Endometrial microvascular endothelial cells (primary cell): ENCODE results near the gene PWWP2B. TPM values are rescaled to one million over a fixed set of nuclear protein-coding genes. Genes with fewer than 3 reads are reported as not detected.
"Not testable (repeated sequence)": the region's sequence is repeated elsewhere in the genome, so short reads cannot be mapped to it uniquely, and the experiment has no call there.

Source experiments
- in situ Hi-C: cut with HindIII; loops from 2 replicates; pipeline ENCODE4 v1.10.0; 2017; ENCODE audit warnings: low sequenced_read_pairs, low pct_unique_long_range_greater_than_20kb; ENCODE audit errors: inconsistent ontology term
- total RNA-seq: library from RNA; depleted of rRNA; stranded (reverse); fragments of >200 nt; gene quantifications from one replicate; pipeline ENCODE4 v1.2.3, GENCODE V29; 2015; ENCODE audit errors: inconsistent ontology term

PWWP2B gene
- total RNA-seq = 4.9 TPM

DNA sequence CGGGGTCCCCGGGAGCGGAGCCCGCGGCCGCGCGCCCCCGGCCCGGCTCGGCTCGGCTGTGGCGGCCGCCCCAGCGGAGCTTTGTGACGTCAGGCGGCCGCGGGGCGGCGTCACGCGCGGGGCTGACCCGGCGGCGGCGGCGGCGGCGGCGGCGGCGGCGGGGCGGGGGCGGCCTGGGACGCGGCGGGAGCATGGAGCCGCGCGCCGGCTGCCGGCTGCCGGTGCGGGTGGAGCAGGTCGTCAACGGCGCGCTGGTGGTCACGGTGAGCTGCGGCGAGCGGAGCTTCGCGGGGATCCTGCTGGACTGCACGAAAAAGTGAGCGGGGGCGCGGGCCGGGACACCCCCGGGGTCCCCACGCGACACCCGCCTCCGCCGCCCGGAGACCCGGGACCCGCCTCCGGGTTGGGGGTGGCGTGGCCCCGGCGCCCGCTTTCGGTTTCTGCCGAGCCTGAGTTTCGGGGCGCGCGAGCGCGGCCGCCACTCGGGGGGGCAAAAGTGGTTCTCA lies at the start of gene PWWP2B:
Gene PWWP2B, plus strand, starts transcription at position 165 of the 506 bp plus-strand sequence. Its CDS starts 27 bp downstream, at position 192.
- in situ Hi-C loops = no loop called here

DNA sequence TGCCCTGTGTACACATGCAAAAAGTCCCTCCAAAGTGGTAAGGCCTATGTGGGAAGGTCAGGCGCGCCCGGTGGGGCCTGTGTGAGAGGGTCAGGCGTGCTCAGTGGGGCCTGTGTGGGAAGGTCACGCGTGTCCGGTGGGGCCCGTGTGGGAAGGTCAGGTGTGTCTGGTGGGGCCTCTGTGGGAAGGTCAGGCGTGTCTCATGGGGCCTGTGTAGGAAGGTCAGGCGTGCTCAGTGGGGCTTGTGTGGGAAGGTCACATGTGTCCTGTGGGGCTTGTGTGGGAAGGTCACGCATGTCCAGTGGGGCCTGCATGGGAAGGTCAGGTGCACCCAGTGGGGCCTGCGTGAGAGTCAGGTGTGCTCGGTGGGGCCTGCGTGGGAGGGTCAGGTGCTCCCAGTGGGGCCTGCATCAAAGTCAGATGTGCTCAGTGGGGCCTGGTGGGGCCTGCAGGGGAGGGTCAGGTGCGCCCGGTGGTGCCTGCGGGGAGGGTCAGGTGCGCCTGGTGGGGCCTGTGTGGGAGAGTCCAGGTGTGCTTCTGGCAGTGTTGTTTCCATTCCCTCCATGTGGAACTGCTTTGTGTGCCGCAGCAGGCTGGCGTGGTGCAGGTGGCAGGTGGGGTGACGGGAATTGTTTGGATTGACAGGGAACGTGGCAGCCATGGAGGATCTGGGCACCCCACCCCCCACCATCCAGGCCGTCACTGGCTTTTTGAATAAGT lies 49.6 kb upstream of the PWWP2B start:
- in situ Hi-C loops = loop anchor here (10.0 kb wide), 1 partner anchor 113 kb away; no protein-coding TSS in a partner anchor

DNA sequence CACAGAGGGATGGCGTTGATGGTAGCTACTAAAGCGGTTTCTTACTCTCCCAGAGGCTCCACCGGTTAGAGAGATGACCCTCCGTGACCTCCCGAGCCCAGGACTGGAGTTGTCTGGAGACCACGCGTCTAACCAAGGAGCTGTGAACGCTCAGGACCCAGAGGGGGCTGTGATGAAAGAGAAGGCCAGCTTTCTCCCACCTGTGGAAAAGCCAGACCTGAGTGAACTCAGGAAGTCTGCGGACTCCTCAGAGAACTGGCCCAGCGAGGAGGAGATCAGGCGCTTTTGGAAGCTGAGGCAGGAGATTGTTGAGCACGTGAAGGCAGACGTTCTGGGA lies 49.1 kb upstream of the PWWP2B start:
- in situ Hi-C loops = loop anchor here (10.0 kb wide), 1 partner anchor 113 kb away; no protein-coding TSS in a partner anchor

DNA sequence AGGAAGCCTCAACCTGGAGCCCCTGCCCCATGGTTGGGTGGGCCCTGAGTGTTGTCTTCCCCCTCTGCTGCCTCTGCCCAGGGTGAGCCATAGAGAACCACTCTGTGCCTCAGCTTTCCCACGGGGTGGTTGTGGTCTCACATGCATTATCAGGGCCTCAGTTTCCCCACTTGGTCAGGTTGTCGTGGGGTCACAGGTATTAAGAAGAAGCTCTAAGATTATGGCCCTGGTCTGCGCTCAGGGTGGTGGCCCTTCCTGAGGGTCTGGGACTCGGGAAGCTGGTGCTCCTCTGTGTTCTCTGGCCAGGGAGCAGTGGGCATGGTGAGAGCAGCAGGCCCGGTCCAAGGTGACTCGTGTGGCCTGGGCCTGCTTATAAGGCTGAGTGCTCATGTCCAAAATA lies 47.2 kb upstream of the PWWP2B start:
- in situ Hi-C loops = loop anchor here (10.0 kb wide), 1 partner anchor 115 kb away; no protein-coding TSS in a partner anchor

DNA sequence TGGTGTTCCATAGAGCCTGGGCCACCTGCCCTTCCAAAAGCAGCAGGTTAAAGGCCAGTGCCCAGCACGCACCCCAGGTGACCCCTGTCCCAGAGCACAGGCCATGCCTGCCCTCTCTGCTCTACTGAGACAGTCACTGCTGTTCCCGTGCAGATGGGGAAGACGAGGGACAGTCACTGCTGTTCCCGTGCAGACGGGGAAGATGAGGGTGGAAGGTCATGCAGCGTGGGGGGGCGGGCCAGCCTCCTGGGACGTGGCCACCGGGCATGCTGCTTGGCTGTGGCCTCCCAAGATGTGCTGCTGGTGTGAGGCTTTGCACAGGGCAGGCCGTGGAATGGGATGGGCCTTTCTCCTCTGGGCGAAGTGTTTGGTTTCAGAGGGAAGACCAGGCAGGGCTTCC lies 46.6 kb upstream of the PWWP2B start:
- in situ Hi-C loops = no loop called here

DNA sequence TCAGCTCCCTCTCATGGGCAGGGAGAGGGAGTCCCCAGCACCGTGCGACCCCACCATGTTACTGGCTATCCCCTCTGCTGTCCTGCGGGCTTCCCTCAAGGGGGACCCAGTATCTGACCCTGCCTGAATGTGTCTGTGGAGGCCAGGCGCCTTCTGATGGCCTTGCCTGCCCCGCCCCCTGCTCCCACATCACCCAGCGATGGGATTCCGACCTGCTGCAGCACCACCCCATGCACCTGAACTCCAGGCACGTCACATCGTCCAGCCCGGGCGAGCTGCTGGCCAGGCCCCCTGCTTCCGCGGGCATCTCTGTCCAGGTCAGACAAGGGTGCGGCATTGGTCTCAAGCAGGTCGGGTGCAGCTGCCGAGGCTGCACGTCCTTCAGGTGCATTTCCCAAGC lies 46.1 kb upstream of the PWWP2B start:
- in situ Hi-C loops = no loop called here

DNA sequence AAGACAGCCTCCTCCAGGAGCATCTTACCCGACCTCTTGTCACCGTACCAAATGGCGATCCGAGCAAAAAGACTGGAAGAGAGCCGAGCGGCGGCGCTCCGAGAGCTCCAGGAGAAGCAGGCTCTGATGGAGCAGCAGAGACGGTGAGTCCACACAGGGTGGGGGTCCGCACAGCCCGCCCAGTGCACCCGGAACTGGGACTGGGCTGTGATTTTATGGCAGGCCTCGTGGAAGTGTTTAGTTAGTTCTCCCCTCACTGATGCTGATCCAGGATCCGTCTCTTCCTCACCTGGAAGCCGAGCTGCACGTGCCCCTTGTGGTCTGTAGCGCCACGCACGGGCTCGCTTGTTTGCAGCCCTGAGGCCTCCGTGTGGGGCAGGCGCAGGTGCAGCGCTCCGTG lies 45.4 kb upstream of the PWWP2B start:
- in situ Hi-C loops = no loop called here

DNA sequence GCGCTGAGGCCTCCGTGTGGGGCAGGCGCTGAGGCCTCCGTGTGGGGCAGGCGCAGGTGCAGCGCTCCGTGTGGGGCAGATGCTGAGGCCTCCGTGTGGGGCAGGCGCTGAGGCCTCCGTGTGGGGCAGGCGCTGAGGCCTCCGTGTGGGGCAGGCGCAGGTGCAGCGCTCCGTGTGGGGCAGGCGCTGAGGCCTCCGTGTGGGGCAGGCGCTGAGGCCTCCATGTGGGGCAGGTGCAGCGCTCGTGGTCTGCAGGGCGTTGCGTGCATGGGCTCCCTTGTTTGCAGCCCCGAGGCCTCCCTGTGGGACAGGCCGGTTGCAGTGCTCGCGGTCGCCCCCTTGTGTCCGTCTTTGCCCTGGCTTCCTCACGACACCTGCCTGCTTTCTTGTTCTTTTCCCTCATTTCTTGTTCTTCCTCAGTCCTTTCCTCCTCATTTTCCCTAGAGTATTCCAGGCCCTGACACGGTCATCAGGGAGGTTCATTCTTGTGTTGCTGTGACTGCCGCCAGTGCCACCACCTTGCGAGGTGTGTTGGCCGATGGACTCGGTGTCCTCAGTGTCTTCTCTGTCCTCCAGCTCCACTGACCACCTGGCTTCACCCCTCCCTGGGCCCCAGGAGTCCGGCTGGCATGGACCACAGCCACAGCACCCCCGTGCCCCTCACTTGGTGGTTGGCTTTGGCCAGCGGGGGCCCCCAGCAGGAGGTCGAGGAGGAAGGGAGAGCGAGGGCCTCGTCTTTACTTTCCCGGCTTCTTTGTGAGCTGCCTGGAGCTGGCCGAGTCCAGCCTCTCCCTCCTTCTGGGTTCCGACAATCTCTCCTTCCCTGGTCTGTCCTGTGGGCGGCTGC lies 44.3 kb upstream of the PWWP2B start:
- in situ Hi-C loops = not testable (repeated sequence)

DNA sequence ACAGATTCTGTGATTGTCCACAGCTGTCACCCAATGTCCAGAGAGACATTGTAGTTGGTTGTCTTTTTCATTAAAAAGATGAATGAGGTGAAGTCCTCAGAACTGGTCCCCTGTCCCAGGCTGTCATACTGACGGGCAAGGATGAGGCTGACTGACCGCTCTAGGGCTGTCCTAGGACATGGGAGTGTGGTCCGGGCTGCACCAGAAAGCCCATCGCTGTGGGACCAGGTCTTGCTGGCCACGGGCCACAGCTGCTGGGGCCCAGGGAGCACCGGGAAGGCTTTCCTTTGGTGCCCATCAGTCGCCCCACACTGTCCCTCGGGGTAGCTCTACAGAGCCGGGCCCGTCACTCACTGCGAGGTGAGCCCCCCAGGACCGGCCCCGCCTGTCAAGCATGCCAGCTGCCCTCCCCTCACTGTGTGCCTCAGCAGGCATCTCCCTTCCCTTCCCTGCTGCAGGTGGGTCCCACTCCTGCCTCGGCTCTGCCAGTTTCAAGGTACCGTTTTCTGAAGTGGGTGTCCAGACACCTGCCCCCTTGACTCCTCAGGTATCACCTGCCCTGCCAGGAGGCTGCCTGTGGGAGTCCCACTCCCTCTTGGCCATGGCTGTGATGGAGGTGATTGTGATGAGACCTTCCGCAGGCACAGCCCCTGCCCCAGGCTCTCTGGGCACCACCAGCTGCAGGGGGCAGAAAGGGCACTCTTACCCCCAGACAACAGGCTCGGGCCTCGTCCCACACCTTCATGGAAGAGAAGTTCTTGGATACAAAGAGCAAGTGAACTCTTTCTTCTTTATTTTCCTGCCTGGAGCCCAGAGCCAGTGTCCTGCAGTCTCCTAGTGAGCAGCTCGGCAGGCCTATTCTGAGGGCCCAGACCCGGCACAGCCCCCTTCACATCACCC lies 43.3 kb upstream of the PWWP2B start:
- in situ Hi-C loops = no loop called here

DNA sequence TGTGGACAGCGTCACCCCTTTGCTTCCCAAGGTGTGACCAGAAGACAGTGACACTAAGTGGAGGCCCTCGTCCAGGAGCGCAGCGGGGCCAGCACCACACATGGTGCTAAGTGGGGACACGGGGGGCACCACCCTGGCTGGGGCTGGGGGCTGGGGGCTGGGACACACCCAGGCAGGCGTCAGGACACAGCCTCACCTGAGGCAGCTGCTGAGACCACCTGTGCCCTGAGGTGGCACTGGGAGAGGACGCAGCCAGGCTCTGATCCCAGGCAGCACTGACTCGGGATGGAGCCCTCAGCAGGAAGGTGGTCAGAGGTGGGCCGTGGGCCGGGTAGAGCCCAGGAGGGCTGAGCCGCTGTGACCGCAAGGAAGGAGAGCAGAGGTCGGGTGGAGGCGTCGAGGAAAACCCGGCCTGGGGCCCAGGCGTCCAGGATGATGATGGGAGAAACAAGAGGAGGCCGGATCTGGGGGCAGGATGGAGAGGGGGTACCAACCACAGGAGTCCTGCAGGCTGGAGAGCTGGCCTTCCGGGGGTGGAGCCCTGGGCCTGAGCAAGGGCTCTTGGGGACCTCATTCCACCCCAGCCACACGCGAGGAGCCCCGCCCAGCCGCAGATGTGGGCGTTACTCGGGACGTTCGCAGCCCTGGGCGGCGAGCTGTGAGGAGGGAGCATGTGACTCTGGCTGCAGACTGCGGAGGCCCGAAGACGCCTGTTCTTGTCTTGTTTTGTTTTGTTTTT lies 42.5 kb upstream of the PWWP2B start:
- in situ Hi-C loops = no loop called here

DNA sequence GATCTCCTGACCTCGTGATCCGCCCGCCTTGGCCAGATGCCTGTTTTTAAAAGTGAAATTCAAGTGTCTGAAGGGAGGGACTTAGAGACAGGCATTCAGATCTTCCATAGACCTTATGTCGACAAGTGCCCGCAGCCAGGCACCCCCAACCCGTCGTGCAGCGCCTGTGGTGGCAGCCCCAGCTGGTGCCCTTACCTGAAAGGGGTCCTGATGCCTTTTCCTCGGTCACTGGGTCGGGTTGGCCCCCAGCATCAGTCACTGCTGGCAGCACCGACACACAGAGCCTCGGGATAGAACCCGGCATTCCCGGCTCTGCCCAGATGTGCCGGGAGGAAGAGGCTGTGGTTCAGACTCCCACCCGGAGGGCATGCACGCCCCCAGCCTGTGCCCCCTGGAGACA lies 41.7 kb upstream of the PWWP2B start:
- in situ Hi-C loops = no loop called here

DNA sequence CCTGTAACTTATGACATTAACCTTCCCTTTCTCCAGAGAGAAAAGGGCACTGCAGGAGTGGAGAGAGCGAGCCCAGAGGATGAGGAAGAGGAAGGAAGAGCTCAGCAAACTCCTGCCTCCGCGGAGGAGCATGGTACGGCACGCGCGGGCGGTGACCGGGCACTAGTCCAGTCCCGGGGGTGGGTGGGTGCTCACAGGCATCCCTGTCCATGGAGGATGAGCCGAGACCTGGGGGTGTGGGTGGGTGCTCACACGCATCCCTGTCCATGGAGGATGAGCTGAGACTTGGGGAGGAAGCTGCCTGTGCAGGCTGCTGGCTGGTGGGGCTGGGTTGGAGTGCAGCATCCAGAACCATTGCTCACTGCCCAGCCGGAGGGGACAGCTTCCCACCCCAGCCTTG lies 41.2 kb upstream of the PWWP2B start:
- in situ Hi-C loops = no loop called here

DNA sequence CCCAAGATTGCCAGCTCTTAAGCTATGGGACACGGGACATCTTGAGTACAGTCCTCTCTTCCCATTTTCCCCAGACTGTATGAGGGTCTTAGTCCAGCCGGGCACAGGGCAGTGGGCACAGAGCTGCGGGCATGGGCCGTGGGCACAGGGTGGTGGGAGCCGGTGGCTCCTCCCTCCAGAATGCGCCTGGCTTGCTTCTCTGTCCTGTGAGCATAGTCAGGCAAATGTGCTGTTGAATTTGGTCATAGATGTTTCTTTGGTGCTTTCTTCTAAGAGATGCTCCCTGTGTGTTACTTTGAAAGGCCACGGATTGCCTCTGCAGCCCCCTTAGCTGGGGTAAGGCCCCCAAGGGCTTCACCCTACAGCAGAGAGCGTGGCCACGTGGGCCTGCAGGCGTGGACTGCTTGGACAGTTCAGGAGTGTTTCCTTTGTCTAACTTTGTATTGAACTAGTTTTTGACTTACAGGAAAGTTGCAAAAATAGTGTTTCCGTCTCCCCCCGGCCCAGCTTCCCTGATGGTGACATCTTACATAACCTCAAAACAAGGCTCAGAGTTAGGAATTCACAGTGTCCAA lies 40.3 kb upstream of the PWWP2B start:
- in situ Hi-C loops = no loop called here

DNA sequence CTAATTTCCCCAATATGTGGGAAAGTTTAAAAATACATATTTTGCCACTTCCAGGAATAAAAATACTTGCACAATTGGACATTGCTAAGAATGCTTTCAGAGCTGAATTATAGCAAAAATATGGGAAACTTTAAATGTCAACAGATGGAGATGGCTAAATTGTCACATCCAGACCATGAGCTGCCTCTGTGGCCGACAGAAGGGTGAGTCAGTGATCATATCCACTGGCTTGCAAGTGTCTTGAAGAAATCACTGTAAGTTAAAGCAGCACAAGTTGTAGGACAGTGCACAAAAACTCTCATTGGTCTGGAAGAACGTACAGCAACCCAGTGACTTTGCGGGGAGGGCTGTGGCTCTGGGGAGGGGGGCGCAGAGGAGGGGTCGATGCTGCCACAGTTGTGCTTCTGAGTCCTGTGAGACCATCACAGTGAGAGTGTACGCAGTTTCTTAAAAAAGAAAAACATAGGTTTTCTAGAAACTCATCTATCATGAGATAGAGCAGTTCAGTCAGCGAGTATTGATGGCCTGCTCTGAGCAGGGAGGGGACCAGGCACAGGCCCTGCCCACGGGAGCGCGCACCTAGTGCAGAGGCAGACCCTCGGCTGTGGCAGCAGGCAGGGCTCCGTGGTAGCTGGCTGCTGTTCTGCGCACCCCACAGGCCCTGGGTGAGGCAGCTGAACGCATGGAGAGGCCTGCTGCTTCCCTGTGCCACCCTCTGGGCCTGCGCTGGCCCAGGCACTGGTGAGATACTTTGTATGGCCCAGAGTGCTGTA lies 39.5 kb upstream of the PWWP2B start:
- in situ Hi-C loops = no loop called here

DNA sequence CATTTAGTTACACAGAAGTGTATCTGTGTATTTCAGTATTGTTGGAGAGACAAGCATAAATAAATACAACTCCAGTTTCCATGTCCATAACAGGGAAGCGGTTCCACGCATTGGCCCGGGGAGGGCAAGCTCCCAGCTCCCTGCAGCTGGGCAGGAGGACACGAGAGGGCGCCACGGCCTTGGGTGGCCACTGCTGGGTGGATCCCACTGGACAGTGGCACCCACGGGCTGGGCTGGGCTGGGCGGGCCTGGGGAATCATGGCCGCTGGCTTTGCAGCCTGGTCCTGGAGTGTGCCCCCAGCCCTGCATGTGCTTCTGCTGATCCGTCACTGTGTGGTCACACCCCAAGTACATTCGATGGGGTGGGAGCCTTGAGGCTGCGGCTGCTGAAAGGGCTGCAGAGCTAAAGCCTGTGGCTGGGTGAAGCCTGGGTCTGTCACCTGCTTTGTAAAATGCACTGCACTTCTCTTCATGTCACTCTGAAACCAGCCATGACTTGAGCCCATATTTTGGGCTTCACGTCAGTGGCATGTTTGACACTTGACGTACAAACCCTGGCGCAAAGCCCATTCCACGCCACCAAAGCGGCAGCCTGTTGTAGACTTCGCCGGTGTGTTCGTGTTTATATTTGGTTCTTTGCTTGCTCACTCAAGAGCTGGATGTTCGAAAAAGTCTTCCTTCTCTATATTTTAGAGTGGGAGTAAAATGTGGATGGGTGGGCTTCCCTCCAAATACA lies 37.5 kb upstream of the PWWP2B start:
- in situ Hi-C loops = no loop called here

DNA sequence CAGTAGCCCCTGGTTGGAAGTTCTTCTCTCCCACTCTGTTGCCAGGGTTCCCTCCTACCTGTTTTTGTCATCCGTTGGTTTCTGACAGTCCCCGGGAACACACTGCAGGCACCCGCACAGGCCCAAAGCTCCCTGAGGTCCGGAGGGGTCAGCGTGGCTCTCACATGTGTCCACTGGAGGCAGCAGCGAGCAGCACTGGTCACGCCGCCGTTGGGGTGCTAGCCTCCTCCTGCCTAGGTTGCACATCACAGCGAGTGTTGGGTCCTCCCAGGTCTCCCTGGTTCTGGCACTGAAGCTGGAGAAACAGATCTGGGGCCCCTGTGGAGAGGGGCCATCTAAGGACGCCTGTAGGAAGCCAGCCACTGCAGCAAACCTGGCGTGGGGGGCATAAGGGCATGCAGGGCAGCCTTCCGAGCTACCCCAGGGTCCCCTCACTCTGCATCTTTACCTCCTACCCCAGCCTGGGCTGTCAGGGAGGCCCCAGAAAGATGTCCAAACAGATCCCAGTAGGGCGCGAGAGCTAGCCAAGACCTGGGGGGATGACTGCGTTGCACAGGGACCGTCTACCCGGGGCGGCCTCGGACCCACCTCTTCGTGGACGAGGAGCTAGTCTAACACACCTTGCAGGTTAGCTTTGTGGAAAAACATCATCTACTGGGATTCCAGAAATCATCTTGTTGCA lies 36.1 kb upstream of the PWWP2B start:
- in situ Hi-C loops = no loop called here
